Mucosa of descending colon (tissue), 3 donors: Measurements from ENCODE around the gene CLIC5. TPM values are rescaled to one million over a fixed set of nuclear protein-coding genes. Genes with fewer than 3 reads are reported as not detected.

Source experiments
- ATAC-seq: fragments of 200-7000 bp; cut with Tn5 transposase; one replicate; pipeline ENCODE4 v1.9.1; 2020; ENCODE audit warnings: mild to moderate bottlenecking, moderate library complexity
- DNase-seq, 3 donors: peaks; one replicate each; pipeline ENCODE4 v3.0.0-alpha.2; 2020
- H3K36me3 ChIP-seq: fragments of 200-600 bp; one replicate; pipeline ENCODE4 v1.8.0; 2021; ENCODE audit warnings: low read depth, mild to moderate bottlenecking
- H3K4me1 ChIP-seq: fragments of 200-600 bp; one replicate; pipeline ENCODE4 v1.8.0; 2021; ENCODE audit warnings: low read depth, mild to moderate bottlenecking
- H3K4me3 ChIP-seq: fragments of 200-600 bp; one replicate; pipeline ENCODE4 v1.8.0; 2021; ENCODE audit warnings: mild to moderate bottlenecking
- H3K9me3 ChIP-seq: fragments of 200-600 bp; one replicate; pipeline ENCODE4 v1.8.0; 2021; ENCODE audit warnings: mild to moderate bottlenecking
- intact Hi-C, 2 donors: fragments of 100-400 bp; cut with DNase I in 1 of 2; cut with micrococcal nuclease in 1 of 2; formaldehyde crosslinking; loops; one replicate each; pipeline versions ENCODE4 v1.11.0 to v1.11.1; 2022; cut with DNase I, micrococcal nuclease
- total RNA-seq, 3 donors: library from RNA; stranded (reverse); fragmentation: NEBNext Ultra II Directional in 2 of 3; extraction: Animal tissue kit (Norgen Biotek cat#: 25700) in 2 of 3; gene quantifications; one replicate each; pipeline versions ENCODE4 v1.2.1 to v1.2.4, GENCODE V29; 2021 to 2023
- TF ChIP-seq, protein P1 (sequence below): fragments of 200-600 bp; IDR thresholded peaks from one replicate; pipeline ENCODE4 v1.8.0; 2022; ENCODE audit warnings: antibody characterized with exemption, mild to moderate bottlenecking
- donor health status: DM: no; HTN: no; CAD: no; lungs with moderate emphysema.
- donor health status: DM: no; HTN: no; CAD: no.
- donor health status: DM: no; HTN: yes; CAD: no.

CLIC5 gene
- total RNA-seq, 3 donors from 2014 or later: 149 to 242 (median 215) TPM

GRCh38 chr6:45917439-45917838 lies 98.2 kb downstream of the CLIC5 start:
- Histone ChIP-seq H3K36me3 (no peaks in the 10 kb centered on the region), H3K4me1 (no peaks in the 10 kb centered on the region), H3K9me3 (no peaks in the 10 kb centered on the region), H3K4me3 (no peak overlapping the region)
- ATAC-seq: no peak
- no peak for DNase-seq
- TF ChIP-seq, protein P1, sequence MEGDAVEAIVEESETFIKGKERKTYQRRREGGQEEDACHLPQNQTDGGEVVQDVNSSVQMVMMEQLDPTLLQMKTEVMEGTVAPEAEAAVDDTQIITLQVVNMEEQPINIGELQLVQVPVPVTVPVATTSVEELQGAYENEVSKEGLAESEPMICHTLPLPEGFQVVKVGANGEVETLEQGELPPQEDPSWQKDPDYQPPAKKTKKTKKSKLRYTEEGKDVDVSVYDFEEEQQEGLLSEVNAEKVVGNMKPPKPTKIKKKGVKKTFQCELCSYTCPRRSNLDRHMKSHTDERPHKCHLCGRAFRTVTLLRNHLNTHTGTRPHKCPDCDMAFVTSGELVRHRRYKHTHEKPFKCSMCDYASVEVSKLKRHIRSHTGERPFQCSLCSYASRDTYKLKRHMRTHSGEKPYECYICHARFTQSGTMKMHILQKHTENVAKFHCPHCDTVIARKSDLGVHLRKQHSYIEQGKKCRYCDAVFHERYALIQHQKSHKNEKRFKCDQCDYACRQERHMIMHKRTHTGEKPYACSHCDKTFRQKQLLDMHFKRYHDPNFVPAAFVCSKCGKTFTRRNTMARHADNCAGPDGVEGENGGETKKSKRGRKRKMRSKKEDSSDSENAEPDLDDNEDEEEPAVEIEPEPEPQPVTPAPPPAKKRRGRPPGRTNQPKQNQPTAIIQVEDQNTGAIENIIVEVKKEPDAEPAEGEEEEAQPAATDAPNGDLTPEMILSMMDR: no peak
- intact Hi-C loops: no loop called here

DNA sequence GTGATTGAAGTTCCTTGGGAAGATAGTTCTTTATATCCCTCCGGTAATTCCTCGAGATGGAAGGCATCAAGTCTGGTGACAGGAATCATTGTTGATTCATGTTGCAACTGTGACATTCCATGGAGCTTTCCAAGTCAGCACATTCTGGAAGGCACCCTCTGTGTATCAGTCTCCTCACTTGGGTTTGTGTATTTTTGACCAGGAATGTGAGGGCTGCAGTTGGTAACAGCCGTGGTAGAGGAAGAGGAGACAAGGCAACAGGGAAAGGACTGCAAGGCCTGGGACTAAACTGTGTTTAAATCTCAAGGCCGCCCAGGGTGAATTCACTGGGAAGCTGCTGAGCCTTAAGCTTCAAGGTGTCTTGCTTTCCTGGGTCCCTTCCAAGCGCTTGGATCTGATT lies 99.0 kb downstream of the CLIC5 start:
- intact Hi-C loops: no loop called here
- no peak for DNase-seq
- ATAC-seq: no peak
- no peak overlapping the region for H3K4me3 ChIP-seq
- no peaks in the 10 kb centered on the region for H3K36me3 ChIP-seq
- TF ChIP-seq, protein P1: no peak
- no peaks in the 10 kb centered on the region for H3K9me3 ChIP-seq
- H3K4me1 ChIP-seq: no peaks in the 10 kb centered on the region

DNA sequence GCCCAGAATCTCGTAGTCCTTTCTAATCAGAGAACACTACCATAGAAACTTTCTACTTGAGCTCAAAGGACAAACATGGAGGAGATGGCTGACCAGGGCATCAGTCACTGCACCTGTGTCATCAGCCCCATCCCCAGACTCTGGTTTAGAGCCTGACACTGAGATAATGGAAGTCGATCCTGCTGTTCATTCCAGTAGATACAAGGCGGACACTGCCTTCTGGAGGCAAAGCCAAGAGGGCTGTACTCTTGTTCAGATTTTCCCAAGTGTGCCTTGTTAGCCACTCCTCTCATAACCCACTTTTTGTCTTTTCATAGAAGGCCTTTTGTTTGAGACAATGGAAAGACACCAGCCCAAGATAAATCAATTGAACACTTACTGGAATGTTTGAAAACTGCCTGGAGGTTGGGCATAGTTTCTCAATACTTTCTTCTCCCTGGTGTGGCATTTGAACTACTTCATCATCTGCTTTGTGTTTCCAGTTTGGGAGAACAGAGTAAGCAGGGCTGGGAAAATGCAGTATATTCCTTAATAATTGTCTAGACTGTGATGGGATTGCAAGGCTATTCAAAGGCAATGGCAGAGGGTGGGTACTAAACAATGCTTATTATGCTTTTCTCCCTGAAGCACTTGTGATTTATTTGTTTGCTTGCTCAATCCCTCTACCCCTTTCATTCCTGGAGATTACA lies 99.7 kb downstream of the CLIC5 start:
- H3K4me1 ChIP-seq: no peaks in the 10 kb centered on the region
- TF ChIP-seq, protein P1: no peak
- no peak overlapping the region for H3K4me3 ChIP-seq
- DNase-seq (no peak), ATAC-seq (no peak)
- no peaks in the 10 kb centered on the region for H3K36me3 ChIP-seq
- no peaks in the 10 kb centered on the region for H3K9me3 ChIP-seq
- intact Hi-C loops: no loop called here

DNA sequence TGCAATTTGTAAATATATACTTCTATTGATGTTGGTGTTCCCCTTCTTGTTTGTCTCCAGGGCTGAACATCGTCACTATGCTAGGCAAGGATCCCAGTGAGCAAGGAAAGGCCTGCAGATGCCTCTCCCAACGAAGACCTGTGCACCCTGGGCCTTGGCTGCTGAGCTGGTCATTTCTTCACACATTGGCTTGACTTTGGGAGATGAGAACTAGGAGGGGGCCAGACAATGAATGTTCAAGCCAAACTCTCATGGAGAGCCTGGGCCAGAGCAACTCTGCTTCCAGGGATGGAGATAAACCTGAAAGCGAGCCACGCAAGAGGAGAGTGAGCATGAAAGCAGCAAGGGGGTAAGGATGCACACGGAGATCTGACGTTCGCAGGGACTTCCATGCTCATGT lies 104.0 kb downstream of the CLIC5 start:
- no peak for DNase-seq
- H3K9me3 ChIP-seq: no peaks in the 10 kb centered on the region
- H3K4me1 ChIP-seq: no peaks in the 10 kb centered on the region
- TF ChIP-seq, protein P1: no peak
- intact Hi-C loops: no loop called here
- no peak for ATAC-seq
- H3K36me3 ChIP-seq: no peaks in the 10 kb centered on the region
- no peak overlapping the region for H3K4me3 ChIP-seq

- intact Hi-C loops: no loop called here
- TF ChIP-seq, protein P1: no peak
Measured at GRCh38 chr6:45903959-45904358, 111.7 kb downstream of the CLIC5 start.

DNA sequence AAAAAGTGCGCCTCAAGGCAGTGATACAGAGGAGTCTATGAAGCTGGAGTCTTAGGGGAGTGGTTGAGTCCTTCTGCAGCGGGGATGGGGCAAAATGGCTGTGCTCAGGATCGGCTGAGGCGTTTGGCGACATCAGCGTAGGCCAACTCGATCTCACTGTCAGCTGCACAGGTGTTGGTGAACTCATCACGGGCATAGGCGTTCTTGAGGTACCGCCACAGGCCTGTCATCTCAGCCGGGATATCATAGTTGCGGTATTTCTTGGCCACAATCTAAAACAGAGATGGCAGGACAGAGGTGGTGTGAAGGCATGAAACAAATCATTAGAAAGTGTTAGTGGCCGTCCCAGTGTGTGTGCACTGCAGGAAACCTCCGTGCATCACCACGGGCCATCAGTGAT lies 112.7 kb downstream of the CLIC5 start:
- Histone ChIP-seq H3K36me3 (no peaks in the 10 kb centered on the region), H3K4me1 (no peaks in the 10 kb centered on the region), H3K4me3 (no peak overlapping the region), H3K9me3 (no peaks in the 10 kb centered on the region)
- DNase-seq (no peak), ATAC-seq (no peak)
- intact Hi-C loops: no loop called here
- TF ChIP-seq, protein P1: no peak

More at GRCh38 chr6:45903959-45904358, 111.7 kb downstream of the CLIC5 start:
- ATAC-seq (no peak), DNase-seq (no peak)
- Histone ChIP-seq H3K4me3 (no peak overlapping the region), H3K4me1 (no peaks in the 10 kb centered on the region), H3K36me3 (no peaks in the 10 kb centered on the region), H3K9me3 (no peaks in the 10 kb centered on the region)
